Measurements from ENCODE around the gene CENPVL2.
"Not testable (repeated sequence)": the region's sequence is repeated elsewhere in the genome, so short reads cannot be mapped to it uniquely, and the experiment has no call there.

The CENPVL2 gene

GRCh38 chrX:51682720-51683062, at the start of gene CENPVL2:
TSS of gene CENPVL2 (minus strand) at chrX:51682831. CDS start at chrX:51682831, 0 bp downstream.
- not testable (repeated sequence) for DNase-seq (ENCODE audit: low read depth in 3 of 3)

- no peak for DNase-seq (ENCODE audit: low read depth in 3 of 3)
Measured at GRCh38 chrX:51728202-51728601, 45.6 kb upstream of the CENPVL2 start.

GRCh38 chrX:51712943-51713647, 30.5 kb upstream of the CENPVL2 start:
- DNase-seq (ENCODE audit: low read depth in 3 of 3), result not testable (repeated sequence)

- DNase-seq (ENCODE audit: low read depth in 3 of 3), result not testable (repeated sequence)
Measured at GRCh38 chrX:51710277-51711164, 27.9 kb upstream of the CENPVL2 start, which contains the start of gene CENPVL1. TSS of gene CENPVL1 (plus strand) at chrX:51710512. CDS start at chrX:51710512, 0 bp downstream.

- DNase-seq (ENCODE audit: low read depth in 3 of 3), result no peak
Measured at GRCh38 chrX:51697397-51697796, 14.8 kb upstream of the CENPVL2 start.

GRCh38 chrX:51694254-51694653, 11.6 kb upstream of the CENPVL2 start:
- no peak for DNase-seq (ENCODE audit: low read depth in 3 of 3)

GRCh38 chrX:51681808-51682719, 567 bp downstream of the CENPVL2 start:
- DNase-seq (ENCODE audit: low read depth in 3 of 3), result not testable (repeated sequence)

GRCh38 chrX:51679689-51680433, 2.8 kb downstream of the CENPVL2 start:
- not testable (repeated sequence) for DNase-seq (ENCODE audit: low read depth in 3 of 3)

GRCh38 chrX:51665981-51666380, 16.6 kb downstream of the CENPVL2 start:
- DNase-seq (ENCODE audit: low read depth in 3 of 3), result no peak

GRCh38 chrX:51643377-51643776, 39.3 kb downstream of the CENPVL2 start:
- DNase-seq (ENCODE audit: low read depth in 3 of 3), result no peak

GRCh38 chrX:51641421-51642021, 41.1 kb downstream of the CENPVL2 start:
- DNase-seq (ENCODE audit: low read depth in 3 of 3), result no peak

- not testable (repeated sequence) for DNase-seq (ENCODE audit: low read depth in 3 of 3)
Measured at GRCh38 chrX:51636511-51636910, 46.1 kb downstream of the CENPVL2 start.
